ENCODE measurements around the gene LIX1. TPM values are rescaled to one million over a fixed set of nuclear protein-coding genes. Genes with fewer than 3 reads are reported as not detected.

The LIX1 gene
- total RNA-seq, 1 donor: under 0.01 TPM

GRCh38 chr5:97094579-97095317 is 47.7 kb downstream of the LIX1 start:
- H3K4me3 ChIP-seq (ENCODE audit: low read depth, low read length): no peak overlapping the region
- TF ChIP-seq, protein P1, sequence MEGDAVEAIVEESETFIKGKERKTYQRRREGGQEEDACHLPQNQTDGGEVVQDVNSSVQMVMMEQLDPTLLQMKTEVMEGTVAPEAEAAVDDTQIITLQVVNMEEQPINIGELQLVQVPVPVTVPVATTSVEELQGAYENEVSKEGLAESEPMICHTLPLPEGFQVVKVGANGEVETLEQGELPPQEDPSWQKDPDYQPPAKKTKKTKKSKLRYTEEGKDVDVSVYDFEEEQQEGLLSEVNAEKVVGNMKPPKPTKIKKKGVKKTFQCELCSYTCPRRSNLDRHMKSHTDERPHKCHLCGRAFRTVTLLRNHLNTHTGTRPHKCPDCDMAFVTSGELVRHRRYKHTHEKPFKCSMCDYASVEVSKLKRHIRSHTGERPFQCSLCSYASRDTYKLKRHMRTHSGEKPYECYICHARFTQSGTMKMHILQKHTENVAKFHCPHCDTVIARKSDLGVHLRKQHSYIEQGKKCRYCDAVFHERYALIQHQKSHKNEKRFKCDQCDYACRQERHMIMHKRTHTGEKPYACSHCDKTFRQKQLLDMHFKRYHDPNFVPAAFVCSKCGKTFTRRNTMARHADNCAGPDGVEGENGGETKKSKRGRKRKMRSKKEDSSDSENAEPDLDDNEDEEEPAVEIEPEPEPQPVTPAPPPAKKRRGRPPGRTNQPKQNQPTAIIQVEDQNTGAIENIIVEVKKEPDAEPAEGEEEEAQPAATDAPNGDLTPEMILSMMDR (IDR thresholded peaks at IDR 0.05; ENCODE audit: insufficient read depth, low read depth, low read length): no peak
- DNase-seq (ENCODE audit: low read depth): no peak

DNA sequence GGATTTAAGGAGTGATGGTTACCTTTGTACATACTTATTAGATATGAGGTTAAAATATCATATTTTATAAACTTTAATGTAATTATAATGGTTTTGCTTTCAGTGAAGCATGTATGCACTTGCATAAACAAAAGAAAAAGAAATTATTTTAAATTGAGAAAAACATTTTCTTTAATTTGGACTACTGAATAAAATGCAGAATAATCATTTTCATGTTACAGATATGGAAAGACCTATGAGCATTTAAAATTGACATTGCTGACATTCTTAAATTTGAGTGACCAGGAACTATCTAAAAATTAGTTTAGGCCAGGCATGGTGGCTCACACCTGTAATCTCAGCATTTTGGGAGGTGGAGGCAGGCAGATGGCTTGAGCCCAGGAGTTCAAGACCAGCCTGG is 49.2 kb downstream of the LIX1 start:
- no peak overlapping the region for H3K4me3 ChIP-seq (ENCODE audit: low read depth, low read length)
- no peak for DNase-seq (ENCODE audit: low read depth)
- TF ChIP-seq, protein P1 (IDR thresholded peaks at IDR 0.05; ENCODE audit: insufficient read depth, low read depth, low read length): no peak

DNA sequence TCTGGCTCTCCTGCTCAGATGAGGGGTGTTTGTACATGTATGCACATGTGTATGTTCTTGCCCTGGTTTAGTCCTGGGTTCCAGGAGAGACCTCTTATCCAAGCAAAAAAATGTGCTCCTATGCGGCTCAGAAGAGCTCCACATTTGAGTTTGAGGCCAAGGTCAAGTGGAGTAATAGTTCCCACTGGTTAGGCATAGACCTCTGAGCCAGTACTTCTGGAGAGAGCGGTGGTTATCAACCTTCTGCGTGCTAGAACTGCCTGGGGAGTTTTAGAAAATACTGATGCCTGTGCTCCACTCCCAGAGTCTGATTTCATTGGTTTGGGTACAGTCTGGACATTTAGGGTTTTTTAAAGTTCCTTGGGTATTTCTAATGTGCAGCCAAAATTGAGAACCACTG is 51.5 kb downstream of the LIX1 start:
- TF ChIP-seq, protein P1 (IDR thresholded peaks at IDR 0.05; ENCODE audit: insufficient read depth, low read depth, low read length): no peak
- DNase-seq (ENCODE audit: low read depth): no peak
- no peak overlapping the region for H3K4me3 ChIP-seq (ENCODE audit: low read depth, low read length)

GRCh38 chr5:97089149-97089801 is 53.1 kb downstream of the LIX1 start:
- DNase-seq (ENCODE audit: low read depth): no peak
- H3K4me3 ChIP-seq (ENCODE audit: low read depth, low read length): no peak overlapping the region
- TF ChIP-seq, protein P1 (IDR thresholded peaks at IDR 0.05; ENCODE audit: insufficient read depth, low read depth, low read length): no peak

- DNase-seq (ENCODE audit: low read depth): no peak
- TF ChIP-seq, protein P1 (IDR thresholded peaks at IDR 0.05; ENCODE audit: insufficient read depth, low read depth, low read length): no peak
- no peak overlapping the region for H3K4me3 ChIP-seq (ENCODE audit: low read depth, low read length)
Observed at GRCh38 chr5:97088774-97089148, 53.6 kb downstream of the LIX1 start.

DNA sequence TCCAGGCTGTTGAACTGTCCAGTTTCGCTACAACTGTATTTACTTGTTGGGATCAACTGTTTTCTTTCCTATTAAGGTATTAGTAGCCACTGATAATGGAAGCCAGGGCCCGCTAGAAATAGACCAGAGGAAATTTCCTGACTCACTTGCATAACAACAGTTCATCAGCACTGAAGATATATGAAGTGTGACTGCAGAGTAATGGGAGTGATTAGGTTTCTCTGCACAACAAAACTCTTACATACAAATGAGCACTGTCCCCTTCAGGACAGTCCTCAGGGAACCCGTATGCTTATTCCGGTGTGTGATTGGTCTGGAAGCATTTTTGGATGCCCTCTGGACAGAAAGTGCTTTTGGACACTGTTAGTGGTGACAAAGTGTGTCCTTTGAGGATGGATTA is 55.3 kb downstream of the LIX1 start:
- H3K4me3 ChIP-seq (ENCODE audit: low read depth, low read length): no peak overlapping the region
- TF ChIP-seq, protein P1 (IDR thresholded peaks at IDR 0.05; ENCODE audit: insufficient read depth, low read depth, low read length): no peak
- DNase-seq (ENCODE audit: low read depth): no peak

Data from fibroblast of villous mesenchyme (primary cell).